ENCODE measurements around the gene NCCRP1.

Gene NCCRP1

GRCh38 chr19:39183104-39183503, 13.7 kb upstream of the NCCRP1 start:
- Histone ChIP-seq H3K4me3 (ENCODE audit: low read length) (no peak overlapping the region), H3F3A (ENCODE audit: control insufficient read depth, insufficient read depth) (no peaks in the 10 kb centered on the region), H3K4me2 (ENCODE audit: low read length) (no peak overlapping the region), H3K36me3 (ENCODE audit: control insufficient read depth, low read length) (no peaks in the 10 kb centered on the region), H3K9me3 (ENCODE audit: control insufficient read depth, insufficient read depth, low read length) (no peaks in the 10 kb centered on the region), H3K9me2 (replicated peaks; ENCODE audit: control insufficient read depth, low read length) (no peaks in the 10 kb centered on the region), H3K27ac (ENCODE audit: low read depth, low read length) (no peak overlapping the region), H4K20me1 (ENCODE audit: control insufficient read depth, insufficient read depth, low read depth, low read length) (no peaks in the 10 kb centered on the region), H3K27me3 (ENCODE audit: control insufficient read depth, low read length) (no peaks in the 10 kb centered on the region), H3K4me1 (ENCODE audit: control insufficient read depth, low read length) (no peaks in the 10 kb centered on the region), H3K79me2 (ENCODE audit: control insufficient read depth, low read length) (no peaks in the 10 kb centered on the region)
- TF ChIP-seq CTCF (IDR thresholded peaks at IDR 0.05; ENCODE audit: low read depth, low read length, poor library complexity, severe bottlenecking) = no peak
- no peak for TF ChIP-seq EZH2phosphoT487 (IDR thresholded peaks at IDR 0.05; ENCODE audit: borderline replicate concordance, low read length)

- no peaks in the 10 kb centered on the region for H3K36me3 ChIP-seq (ENCODE audit: control insufficient read depth, low read length)
- TF ChIP-seq EZH2phosphoT487 (IDR thresholded peaks at IDR 0.05; ENCODE audit: borderline replicate concordance, low read length) (no peak), CTCF (IDR thresholded peaks at IDR 0.05; ENCODE audit: low read depth, low read length, poor library complexity, severe bottlenecking) (no peak)
- H3K4me2 ChIP-seq (ENCODE audit: low read length) = no peak overlapping the region
- no peaks in the 10 kb centered on the region for H3K9me3 ChIP-seq (ENCODE audit: control insufficient read depth, insufficient read depth, low read length)
- no peaks in the 10 kb centered on the region for H3F3A ChIP-seq (ENCODE audit: control insufficient read depth, insufficient read depth)
- H3K9me2 ChIP-seq (replicated peaks; ENCODE audit: control insufficient read depth, low read length) = no peaks in the 10 kb centered on the region
- H3K4me1 ChIP-seq (ENCODE audit: control insufficient read depth, low read length) = no peaks in the 10 kb centered on the region
- no peaks in the 10 kb centered on the region for H3K27me3 ChIP-seq (ENCODE audit: control insufficient read depth, low read length)
- H4K20me1 ChIP-seq (ENCODE audit: control insufficient read depth, insufficient read depth, low read depth, low read length) = no peaks in the 10 kb centered on the region
- no peak overlapping the region for H3K4me3 ChIP-seq (ENCODE audit: low read length)
- H3K79me2 ChIP-seq (ENCODE audit: control insufficient read depth, low read length) = no peaks in the 10 kb centered on the region
- H3K27ac ChIP-seq (ENCODE audit: low read depth, low read length) = no peak overlapping the region
Measured at GRCh38 chr19:39186391-39186790, 10.4 kb upstream of the NCCRP1 start.

GRCh38 chr19:39187552-39187943, 9.2 kb upstream of the NCCRP1 start:
- Histone ChIP-seq H3K36me3 (ENCODE audit: control insufficient read depth, low read length) (no peaks in the 10 kb centered on the region), H3K79me2 (ENCODE audit: control insufficient read depth, low read length) (no peaks in the 10 kb centered on the region), H4K20me1 (ENCODE audit: control insufficient read depth, insufficient read depth, low read depth, low read length) (no peaks in the 10 kb centered on the region), H3K27me3 (ENCODE audit: control insufficient read depth, low read length) (no peaks in the 10 kb centered on the region), H3K9me3 (ENCODE audit: control insufficient read depth, insufficient read depth, low read length) (no peaks in the 10 kb centered on the region), H3K4me2 (ENCODE audit: low read length) (no peak overlapping the region), H3F3A (ENCODE audit: control insufficient read depth, insufficient read depth) (no peaks in the 10 kb centered on the region), H3K4me1 (ENCODE audit: control insufficient read depth, low read length) (no peaks in the 10 kb centered on the region), H3K9me2 (replicated peaks; ENCODE audit: control insufficient read depth, low read length) (no peaks in the 10 kb centered on the region), H3K27ac (ENCODE audit: low read depth, low read length) (no peak overlapping the region), H3K4me3 (ENCODE audit: low read length) (no peak overlapping the region)
- TF ChIP-seq CTCF (IDR thresholded peaks at IDR 0.05; ENCODE audit: low read depth, low read length, poor library complexity, severe bottlenecking) = peak; percentile 43
- TF ChIP-seq EZH2phosphoT487 (IDR thresholded peaks at IDR 0.05; ENCODE audit: borderline replicate concordance, low read length) = no peak

- no peaks in the 10 kb centered on the region for H3K36me3 ChIP-seq (ENCODE audit: control insufficient read depth, low read length)
- H3K9me3 ChIP-seq (ENCODE audit: control insufficient read depth, insufficient read depth, low read length) = no peaks in the 10 kb centered on the region
- no peaks in the 10 kb centered on the region for H3K9me2 ChIP-seq (replicated peaks; ENCODE audit: control insufficient read depth, low read length)
- no peaks in the 10 kb centered on the region for H3K79me2 ChIP-seq (ENCODE audit: control insufficient read depth, low read length)
- H3K4me3 ChIP-seq (ENCODE audit: low read length) = no peak overlapping the region
- no peak overlapping the region for H3K27ac ChIP-seq (ENCODE audit: low read depth, low read length)
- H3F3A ChIP-seq (ENCODE audit: control insufficient read depth, insufficient read depth) = no peaks in the 10 kb centered on the region
- no peak overlapping the region for H3K4me2 ChIP-seq (ENCODE audit: low read length)
- TF ChIP-seq CTCF (IDR thresholded peaks at IDR 0.05; ENCODE audit: low read depth, low read length, poor library complexity, severe bottlenecking) (no peak), EZH2phosphoT487 (IDR thresholded peaks at IDR 0.05; ENCODE audit: borderline replicate concordance, low read length) (no peak)
- H3K27me3 ChIP-seq (ENCODE audit: control insufficient read depth, low read length) = no peaks in the 10 kb centered on the region
- H4K20me1 ChIP-seq (ENCODE audit: control insufficient read depth, insufficient read depth, low read depth, low read length) = no peaks in the 10 kb centered on the region
- H3K4me1 ChIP-seq (ENCODE audit: control insufficient read depth, low read length) = no peaks in the 10 kb centered on the region
Measured at GRCh38 chr19:39188960-39189359, 7.8 kb upstream of the NCCRP1 start.
